HG03520 (cell line): ENCODE results near the gene UNG.
"Not testable (repeated sequence)": the region's sequence is repeated elsewhere in the genome, so short reads cannot be mapped to it uniquely, and the experiment has no call there.

ENCODE experiments used
- ATAC-seq: cut with Tn5 transposase; IDR thresholded peaks from one replicate; pipeline ENCODE4 v1.9.1; 2021; ENCODE audit warnings: mild to moderate bottlenecking, moderate library complexity; ENCODE audit not compliant: unreplicated experiment

The UNG gene

GRCh38 chr12:109120557-109120956 is 23.2 kb downstream of the UNG start:
- ATAC-seq, result no peak

GRCh38 chr12:109121346-109121880 is 24.0 kb downstream of the UNG start:
- no peak for ATAC-seq

GRCh38 chr12:109124878-109125648 is 27.7 kb downstream of the UNG start:
- no peak for ATAC-seq

- no peak for ATAC-seq
Measured at GRCh38 chr12:109125791-109126190, 28.4 kb downstream of the UNG start.

GRCh38 chr12:109126784-109127183 is 29.4 kb downstream of the UNG start:
- no peak for ATAC-seq

- ATAC-seq, result no peak
Measured at GRCh38 chr12:109127533-109128242, 30.3 kb downstream of the UNG start.

GRCh38 chr12:109130297-109131153 is 33.1 kb downstream of the UNG start:
- no peak for ATAC-seq

- ATAC-seq, result no peak
Measured at GRCh38 chr12:109131154-109132050, 34.0 kb downstream of the UNG start.

GRCh38 chr12:109134186-109134917 is 37.0 kb downstream of the UNG start:
- ATAC-seq, result no peak

GRCh38 chr12:109137055-109137454 is 39.7 kb downstream of the UNG start:
- no peak for ATAC-seq

GRCh38 chr12:109139360-109139759 is 42.0 kb downstream of the UNG start:
- ATAC-seq, result no peak

GRCh38 chr12:109139791-109140190 is 42.4 kb downstream of the UNG start:
- ATAC-seq, result no peak

GRCh38 chr12:109140560-109140959 is 43.2 kb downstream of the UNG start:
- no peak for ATAC-seq

GRCh38 chr12:109144224-109144623 is 46.8 kb downstream of the UNG start:
- ATAC-seq, result no peak

GRCh38 chr12:109147126-109147525 is 49.7 kb downstream of the UNG start:
- not testable (repeated sequence) for ATAC-seq

GRCh38 chr12:109147954-109148353 is 50.6 kb downstream of the UNG start:
- ATAC-seq, result no peak

GRCh38 chr12:109150124-109150640 is 52.8 kb downstream of the UNG start:
- ATAC-seq, result no peak

GRCh38 chr12:109151457-109151856 is 54.1 kb downstream of the UNG start:
- no peak for ATAC-seq

GRCh38 chr12:109153821-109154441 is 56.5 kb downstream of the UNG start:
- no peak for ATAC-seq
